Endothelial cell of umbilical vein (primary cell): ENCODE results near the gene LANCL2. TPM values are rescaled to one million over a fixed set of nuclear protein-coding genes. Genes with fewer than 3 reads are reported as not detected.

Experiments used
- BruUV-seq: library from RNA; stranded (reverse); fragments of 400-500 nt; replicated peaks from 2 replicates; lab custom pipeline; 2021; lab: Mats Ljungman, UMichigan
- CTCF ChIA-PET: fragments of 300-600, 350-600 bp; sonication (Branson Sonifier 250); formaldehyde crosslinking; loops from one replicate; lab custom pipeline; 2021; ENCODE audit warnings: antibody characterized with exemption, inconsistent platforms; lab: Charles Lee
- POLR2A ChIA-PET: fragments of 300-600, 350-600 bp; sonication (Branson Sonifier 250); formaldehyde crosslinking; loops from one replicate; lab custom pipeline; 2021; ENCODE audit warnings: antibody characterized with exemption, inconsistent platforms; lab: Charles Lee
- DNase-seq: peaks from one replicate; pipeline ENCODE4 v3.0.0-alpha.2; 2011; ENCODE audit warnings: low read depth, low spot score
- FAIRE-seq: peaks from 2 replicates; lab custom pipeline; 2011; peaks lifted over from hg19 to GRCh38; lab: Jason Lieb, UNC
- H2AFZ ChIP-seq: 2 replicates; pipeline ENCODE4 v1.6.0; 2012; ENCODE audit warnings: low read depth, low read length, control low read depth, inconsistent platforms
- H3K27ac ChIP-seq: 2 replicates; pipeline ENCODE4 v1.5.1; 2011; ENCODE audit warnings: low read depth, mild to moderate bottlenecking, control low read depth, low read length, moderate library complexity; ENCODE audit not compliant: insufficient read depth
- H3K27me3 ChIP-seq, 2 experiments: 2 replicates each; pipeline versions ENCODE4 v1.6.0 to v1.6.1; 2011; ENCODE audit warnings: low read length in 2 of 2, mixed read lengths in 1 of 2; ENCODE audit not compliant: control insufficient read depth in 2 of 2, insufficient read depth in 2 of 2
- H3K36me3 ChIP-seq, 2 experiments: 2 replicates in 1 of 2; 3 replicates in 1 of 2; pipeline ENCODE4 v1.5.1; 2011; ENCODE audit warnings: low read length in 2 of 2, mild to moderate bottlenecking in 1 of 2, moderate library complexity in 1 of 2; ENCODE audit not compliant: control insufficient read depth in 2 of 2, insufficient read depth in 2 of 2; ENCODE audit errors: extremely low read depth in 1 of 2
- H3K4me1 ChIP-seq: 3 replicates; pipeline ENCODE4 v1.5.1; 2011; ENCODE audit warnings: mild to moderate bottlenecking, low read length; ENCODE audit not compliant: control insufficient read depth, insufficient read depth; ENCODE audit errors: extremely low read depth
- H3K4me2 ChIP-seq: 2 replicates; pipeline ENCODE4 v1.6.1; 2011; ENCODE audit warnings: low read length, control low read depth, mixed read lengths; ENCODE audit not compliant: insufficient read depth
- H3K4me3 ChIP-seq, 3 experiments: fragments of 200-600 bp in 1 of 3; sonication (generic), shearing (Covaris generic) in 1 of 3; replicated peaks in 1 of 3; 2 replicates each; pipeline ENCODE4 v1.5.1; 2011 to 2016; ENCODE audit warnings: control low read depth in 3 of 3, low read length in 3 of 3, mild to moderate bottlenecking in 2 of 3, inconsistent platforms in 1 of 3, low read depth in 1 of 3, moderate library complexity in 1 of 3; ENCODE audit not compliant: insufficient read depth in 1 of 3
- H3K79me2 ChIP-seq: 2 replicates; pipeline ENCODE4 v1.6.0; 2012; ENCODE audit warnings: low read length, inconsistent platforms; ENCODE audit not compliant: control insufficient read depth, insufficient read depth
- H3K9ac ChIP-seq: replicated peaks from 2 replicates; pipeline ENCODE3; 2011; ENCODE audit warnings: low read length, control low read depth; ENCODE audit not compliant: insufficient read depth; ENCODE audit errors: extremely low read depth
- H3K9me1 ChIP-seq: replicated peaks from 3 replicates; pipeline ENCODE4 v1.6.0; 2011; ENCODE audit warnings: mild to moderate bottlenecking, low read length; ENCODE audit not compliant: control insufficient read depth, insufficient read depth; ENCODE audit errors: extremely low read depth
- H3K9me3 ChIP-seq: replicated peaks from 2 replicates; pipeline ENCODE4 v1.5.1; 2012; ENCODE audit warnings: low read length, inconsistent platforms; ENCODE audit not compliant: control insufficient read depth, insufficient read depth
- H4K20me1 ChIP-seq: replicated peaks from 2 replicates; pipeline ENCODE3; 2011; ENCODE audit warnings: mild to moderate bottlenecking, low read length; ENCODE audit not compliant: control insufficient read depth, insufficient read depth; ENCODE audit errors: extremely low read depth
- EZH2 ChIP-seq: IDR thresholded peaks from 2 replicates; pipeline ENCODE4 v1.6.1; 2012; ENCODE audit warnings: borderline replicate concordance, low read depth, mild to moderate bottlenecking, moderate library complexity, low read length, inconsistent platforms; ENCODE audit not compliant: severe bottlenecking
- FOS ChIP-seq: IDR thresholded peaks from 2 replicates; pipeline ENCODE4 v1.6.1; 2011; ENCODE audit warnings: mild to moderate bottlenecking, low read length, moderate library complexity, borderline replicate concordance; ENCODE audit not compliant: insufficient read depth
- GATA2 ChIP-seq: IDR thresholded peaks from 2 replicates; pipeline ENCODE4 v1.7.0; 2011; ENCODE audit warnings: low read depth, mild to moderate bottlenecking, moderate library complexity, mixed read lengths, low read length; ENCODE audit not compliant: insufficient read length, insufficient read depth
- JUN ChIP-seq: IDR thresholded peaks from 2 replicates; pipeline ENCODE4 v1.6.1; 2011; ENCODE audit warnings: borderline replicate concordance, low read depth; ENCODE audit not compliant: insufficient read length, insufficient read depth
- MYC ChIP-seq: IDR thresholded peaks from one replicate; pipeline ENCODE4 v1.6.1; 2011; ENCODE audit warnings: mild to moderate bottlenecking, low read depth, low read length
- POLR2A ChIP-seq: IDR thresholded peaks from 2 replicates; pipeline ENCODE4 v1.6.1; 2012; ENCODE audit warnings: low read depth, mild to moderate bottlenecking, control low read depth, low read length
- POLR2AphosphoS5 ChIP-seq: IDR thresholded peaks from 2 replicates; pipeline ENCODE4 v1.6.1; 2012; ENCODE audit warnings: low read depth, mild to moderate bottlenecking, control low read depth, low read length, moderate library complexity; ENCODE audit not compliant: insufficient read depth
- dilution Hi-C: fragments of 300-500 bp; cut with MboI; formaldehyde crosslinking; loops from one replicate; pipeline ENCODE4 v1.15.0; 2019; ENCODE audit warnings: low sequenced_read_pairs; ENCODE audit not compliant: extremely low pct_ligation_motif_present
- intact Hi-C: fragments of 100-400 bp; cut with micrococcal nuclease; formaldehyde crosslinking; loops from one replicate; pipeline ENCODE4 v1.10.0; 2022
- polyA plus RNA-seq, 4 experiments: library from polyadenylated mRNA; depleted of rRNA in 3 of 4; stranded (reverse) in 3 of 4; unstranded in 1 of 4; fragments of >200 nt; gene quantifications; 2 replicates each; pipeline versions ENCODE4 v1.2.1 to v1.2.3, GENCODE V29; 2011 to 2012; ENCODE audit warnings: missing spikeins in 1 of 4
- total RNA-seq: library from RNA; stranded (reverse); gene quantifications from 2 replicates; pipeline ENCODE4 v1.2.3, GENCODE V29; 2021
- TF ChIP-seq, protein P1 (sequence below): IDR thresholded peaks from 2 replicates; pipeline ENCODE4 v1.6.1; 2011; ENCODE audit not compliant: insufficient read depth, insufficient read length
- TF ChIP-seq, protein P2 (sequence below), 2 donors: IDR thresholded peaks; 1 replicate in 1 of 2; 2 replicates in 1 of 2; pipeline ENCODE4 v1.5.1; 2011; ENCODE audit warnings: low read length in 2 of 2, mild to moderate bottlenecking in 2 of 2, moderate library complexity in 2 of 2, control low read depth in 1 of 2, inconsistent platforms in 1 of 2, low read depth in 1 of 2; ENCODE audit not compliant: insufficient read depth in 1 of 2; ENCODE audit errors: extremely low read depth in 1 of 2

The LANCL2 gene
- total and polyA plus RNA-seq, 2 donors (not counting 3 experiments of a cell fraction or from before 2014, with no cell fraction given): 19.2 to 25.3 TPM

DNA sequence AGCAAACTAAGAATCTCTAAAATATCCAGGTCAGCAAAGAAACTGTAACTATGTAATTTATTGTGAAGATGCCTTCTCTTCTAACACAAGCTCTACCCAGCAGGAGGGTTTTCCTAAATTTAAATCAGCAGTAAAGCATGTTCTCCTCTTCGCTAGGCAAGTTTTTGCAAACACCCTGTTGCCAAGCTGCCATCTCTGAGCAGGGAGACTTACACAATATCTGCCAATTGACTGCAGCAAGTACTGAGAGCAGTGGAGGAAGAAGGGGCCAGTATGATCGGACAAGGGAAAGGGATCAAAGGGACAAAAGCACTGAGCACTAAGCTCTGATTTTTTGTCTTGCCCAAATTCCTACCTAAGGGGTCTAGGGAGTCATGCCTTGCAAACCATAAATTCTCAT, 16.0 kb upstream of the LANCL2 start:
- no TSS peak for BruUV-seq
- no peaks in the 10 kb centered on the region for H4K20me1 ChIP-seq
- DNase-seq (no peak), FAIRE-seq (no peak)
- no peak overlapping the region for H3K4me3 ChIP-seq
- no peaks in the 10 kb centered on the region for H3K9me1 ChIP-seq
- POLR2A ChIA-PET: no interaction called here
- no peaks in the 10 kb centered on the region for H3K36me3 ChIP-seq
- no peak overlapping the region for H3K9ac ChIP-seq
- intact Hi-C loops: loop anchor here (5.0 kb wide), 1 partner anchor 68 kb away; no protein-coding TSS in a partner anchor
- dilution Hi-C loops: no loop called here
- CTCF ChIA-PET: interaction anchor here (1.4 to 2.1 kb wide), 3 partner anchors 13 to 66 kb away, joined by 3 to 8 read pairs (median 6); no protein-coding TSS in a partner anchor
- H3K79me2 ChIP-seq: no peaks in the 10 kb centered on the region
- H3K27ac ChIP-seq: no peak overlapping the region
- TF ChIP-seq EZH2 (no peak), POLR2AphosphoS5 (no peak), FOS (no peak), MYC (no peak), JUN (no peak), POLR2A (no peak), GATA2 (no peak)
- TF ChIP-seq, protein P1, sequence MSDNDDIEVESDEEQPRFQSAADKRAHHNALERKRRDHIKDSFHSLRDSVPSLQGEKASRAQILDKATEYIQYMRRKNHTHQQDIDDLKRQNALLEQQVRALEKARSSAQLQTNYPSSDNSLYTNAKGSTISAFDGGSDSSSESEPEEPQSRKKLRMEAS: no peak
- TF ChIP-seq, protein P2, sequence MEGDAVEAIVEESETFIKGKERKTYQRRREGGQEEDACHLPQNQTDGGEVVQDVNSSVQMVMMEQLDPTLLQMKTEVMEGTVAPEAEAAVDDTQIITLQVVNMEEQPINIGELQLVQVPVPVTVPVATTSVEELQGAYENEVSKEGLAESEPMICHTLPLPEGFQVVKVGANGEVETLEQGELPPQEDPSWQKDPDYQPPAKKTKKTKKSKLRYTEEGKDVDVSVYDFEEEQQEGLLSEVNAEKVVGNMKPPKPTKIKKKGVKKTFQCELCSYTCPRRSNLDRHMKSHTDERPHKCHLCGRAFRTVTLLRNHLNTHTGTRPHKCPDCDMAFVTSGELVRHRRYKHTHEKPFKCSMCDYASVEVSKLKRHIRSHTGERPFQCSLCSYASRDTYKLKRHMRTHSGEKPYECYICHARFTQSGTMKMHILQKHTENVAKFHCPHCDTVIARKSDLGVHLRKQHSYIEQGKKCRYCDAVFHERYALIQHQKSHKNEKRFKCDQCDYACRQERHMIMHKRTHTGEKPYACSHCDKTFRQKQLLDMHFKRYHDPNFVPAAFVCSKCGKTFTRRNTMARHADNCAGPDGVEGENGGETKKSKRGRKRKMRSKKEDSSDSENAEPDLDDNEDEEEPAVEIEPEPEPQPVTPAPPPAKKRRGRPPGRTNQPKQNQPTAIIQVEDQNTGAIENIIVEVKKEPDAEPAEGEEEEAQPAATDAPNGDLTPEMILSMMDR (IDR thresholded peaks at IDR 0.05; ENCODE audit: extremely low read depth in 1 of 2, insufficient read depth in 1 of 2, low read depth in 1 of 2, low read length in 2 of 2): no peak
- H2AFZ ChIP-seq: peak overlapping the region; percentile 45
- H3K4me2 ChIP-seq: peak overlapping the region; percentile 67
- H3K4me1 ChIP-seq: peaks cover 20% of the 10 kb centered on the region
- H3K9me3 ChIP-seq: no peaks in the 10 kb centered on the region
- H3K27me3 ChIP-seq: no peaks in the 10 kb centered on the region
